HUES64 (cell line): Measurements from ENCODE around the gene CCDC78.

Source experiments
- H3K27ac ChIP-seq: 2 replicates; pipeline ENCODE4 v1.7.0; 2013; ENCODE audit warnings: low read depth, low read length, inconsistent platforms
- H3K27me3 ChIP-seq: 2 replicates; pipeline ENCODE4 v1.6.1; 2013; ENCODE audit warnings: mild to moderate bottlenecking, low read length; ENCODE audit not compliant: insufficient read depth
- H3K36me3 ChIP-seq: 2 replicates; pipeline ENCODE4 v1.6.1; 2013; ENCODE audit warnings: mild to moderate bottlenecking, low read length; ENCODE audit not compliant: insufficient read depth
- H3K4me1 ChIP-seq: 2 replicates; pipeline ENCODE4 v1.6.1; 2013; ENCODE audit warnings: mild to moderate bottlenecking, low read length, moderate library complexity; ENCODE audit not compliant: insufficient read depth
- H3K4me3 ChIP-seq: 2 replicates; pipeline ENCODE4 v1.5.1; 2013; ENCODE audit warnings: mild to moderate bottlenecking, low read length, moderate library complexity
- H3K9ac ChIP-seq: 2 replicates; pipeline ENCODE4 v1.6.1; 2013; ENCODE audit warnings: mild to moderate bottlenecking, low read depth, low read length
- H3K9me3 ChIP-seq: 2 replicates; pipeline ENCODE4 v1.6.1; 2013; ENCODE audit warnings: low read depth, low read length; ENCODE audit not compliant: insufficient read depth
- WGBS: fragments of 150-250, 120-280 bp; methylation state at CpG from one replicate; pipeline ENCODE4 v1.1.7; 2013; ENCODE audit warnings: missing lambda C conversion rate; 5-methylcytosine and 5-hydroxymethylcytosine counted together

CCDC78 gene

GRCh38 chr16:766008-766819 is 40.0 kb upstream of the CCDC78 start:
- Histone ChIP-seq H3K9ac (no peak overlapping the region), H3K4me3 (no peak overlapping the region), H3K27me3 (no peaks in the 10 kb centered on the region), H3K9me3 (no peaks in the 10 kb centered on the region), H3K27ac (no peak overlapping the region), H3K4me1 (no peaks in the 10 kb centered on the region), H3K36me3 (no peaks in the 10 kb centered on the region)
- 94% methylated on average over 28 of the region's 29 CpGs for WGBS

GRCh38 chr16:765488-765865 is 39.2 kb upstream of the CCDC78 start:
- no peak overlapping the region for H3K9ac ChIP-seq
- no peak overlapping the region for H3K27ac ChIP-seq
- no peaks in the 10 kb centered on the region for H3K27me3 ChIP-seq
- no peaks in the 10 kb centered on the region for H3K9me3 ChIP-seq
- 95% methylated on average over 29 of the region's 29 CpGs for WGBS
- H3K4me1 ChIP-seq: no peaks in the 10 kb centered on the region
- H3K4me3 ChIP-seq: no peak overlapping the region
- no peaks in the 10 kb centered on the region for H3K36me3 ChIP-seq

GRCh38 chr16:764848-765487 is 38.7 kb upstream of the CCDC78 start:
- Histone ChIP-seq H3K27ac (no peak overlapping the region), H3K36me3 (no peaks in the 10 kb centered on the region), H3K9ac (no peak overlapping the region), H3K27me3 (no peaks in the 10 kb centered on the region), H3K4me3 (no peak overlapping the region), H3K9me3 (no peaks in the 10 kb centered on the region), H3K4me1 (no peaks in the 10 kb centered on the region)
- 94% methylated on average over 38 of the region's 38 CpGs for WGBS

- WGBS: 91% methylated on average over 20 of the region's 20 CpGs
- Histone ChIP-seq H3K27me3 (no peaks in the 10 kb centered on the region), H3K36me3 (no peaks in the 10 kb centered on the region), H3K27ac (no peak overlapping the region), H3K4me1 (no peaks in the 10 kb centered on the region), H3K9ac (no peak overlapping the region), H3K9me3 (no peaks in the 10 kb centered on the region), H3K4me3 (no peak overlapping the region)
These were observed 38.0 kb upstream of the CCDC78 start for GRCh38 chr16:764184-764750.

GRCh38 chr16:763369-764183 is 37.3 kb upstream of the CCDC78 start:
- Histone ChIP-seq H3K27me3 (no peaks in the 10 kb centered on the region), H3K4me1 (no peaks in the 10 kb centered on the region), H3K36me3 (no peaks in the 10 kb centered on the region), H3K4me3 (no peak overlapping the region), H3K9me3 (no peaks in the 10 kb centered on the region), H3K9ac (no peak overlapping the region), H3K27ac (no peak overlapping the region)
- 94% methylated on average over 20 of the region's 21 CpGs for WGBS

- Histone ChIP-seq H3K4me1 (no peaks in the 10 kb centered on the region), H3K9ac (no peak overlapping the region), H3K36me3 (no peaks in the 10 kb centered on the region), H3K27me3 (no peaks in the 10 kb centered on the region), H3K27ac (no peak overlapping the region), H3K4me3 (no peak overlapping the region), H3K9me3 (no peaks in the 10 kb centered on the region)
- 90% methylated on average over 17 of the region's 17 CpGs for WGBS
These were observed 36.5 kb upstream of the CCDC78 start for GRCh38 chr16:762595-763268.

- Histone ChIP-seq H3K9ac (no peak overlapping the region), H3K9me3 (no peaks in the 10 kb centered on the region), H3K36me3 (no peaks in the 10 kb centered on the region), H3K27me3 (no peaks in the 10 kb centered on the region), H3K4me1 (no peaks in the 10 kb centered on the region), H3K27ac (no peak overlapping the region), H3K4me3 (no peak overlapping the region)
- 88% methylated on average over 22 of the region's 22 CpGs for WGBS
These were observed 35.6 kb upstream of the CCDC78 start for GRCh38 chr16:761625-762513.

- Histone ChIP-seq H3K9ac (no peak within 1 kb of the TSS), H3K27ac (no peak within 1 kb of the TSS), H3K27me3 (no peaks in the 10 kb centered on the region), H3K4me3 (no peak within 1 kb of the TSS), H3K4me1 (no peaks in the 10 kb centered on the region), H3K9me3 (no peaks in the 10 kb centered on the region), H3K36me3 (no peaks in the 10 kb centered on the region)
- WGBS: 87% methylated on average over 37 of the region's 37 CpGs
These were observed 34.5 kb upstream of the CCDC78 start, which contains the start of gene MSLN for GRCh38 chr16:760545-761343. TSS of gene MSLN (plus strand) at chr16:760734. CDS start at chr16:762681, 1,947 bp downstream.

- 91% methylated on average over 15 of the region's 15 CpGs for WGBS
- no peaks in the 10 kb centered on the region for H3K27me3 ChIP-seq
- H3K4me3 ChIP-seq: no peak overlapping the region
- no peak overlapping the region for H3K27ac ChIP-seq
- no peak overlapping the region for H3K9ac ChIP-seq
- no peaks in the 10 kb centered on the region for H3K9me3 ChIP-seq
- no peaks in the 10 kb centered on the region for H3K36me3 ChIP-seq
- no peaks in the 10 kb centered on the region for H3K4me1 ChIP-seq
These were observed 33.8 kb upstream of the CCDC78 start for GRCh38 chr16:760065-760464.
